SW480 (cell line): ENCODE results near the gene ACTMAP.
"Not testable (repeated sequence)": the region's sequence is repeated elsewhere in the genome, so short reads cannot be mapped to it uniquely, and the experiment has no call there.

ENCODE experiments used
- DNase-seq: peaks from one replicate; pipeline ENCODE4 v3.0.0-alpha.2; 2016; ENCODE audit warnings: low spot score

ACTMAP gene, protein sequence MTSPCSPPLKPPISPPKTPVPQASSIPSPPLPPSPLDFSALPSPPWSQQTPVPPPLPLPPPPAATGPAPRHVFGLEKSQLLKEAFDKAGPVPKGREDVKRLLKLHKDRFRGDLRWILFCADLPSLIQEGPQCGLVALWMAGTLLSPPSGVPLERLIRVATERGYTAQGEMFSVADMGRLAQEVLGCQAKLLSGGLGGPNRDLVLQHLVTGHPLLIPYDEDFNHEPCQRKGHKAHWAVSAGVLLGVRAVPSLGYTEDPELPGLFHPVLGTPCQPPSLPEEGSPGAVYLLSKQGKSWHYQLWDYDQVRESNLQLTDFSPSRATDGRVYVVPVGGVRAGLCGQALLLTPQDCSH

DNA sequence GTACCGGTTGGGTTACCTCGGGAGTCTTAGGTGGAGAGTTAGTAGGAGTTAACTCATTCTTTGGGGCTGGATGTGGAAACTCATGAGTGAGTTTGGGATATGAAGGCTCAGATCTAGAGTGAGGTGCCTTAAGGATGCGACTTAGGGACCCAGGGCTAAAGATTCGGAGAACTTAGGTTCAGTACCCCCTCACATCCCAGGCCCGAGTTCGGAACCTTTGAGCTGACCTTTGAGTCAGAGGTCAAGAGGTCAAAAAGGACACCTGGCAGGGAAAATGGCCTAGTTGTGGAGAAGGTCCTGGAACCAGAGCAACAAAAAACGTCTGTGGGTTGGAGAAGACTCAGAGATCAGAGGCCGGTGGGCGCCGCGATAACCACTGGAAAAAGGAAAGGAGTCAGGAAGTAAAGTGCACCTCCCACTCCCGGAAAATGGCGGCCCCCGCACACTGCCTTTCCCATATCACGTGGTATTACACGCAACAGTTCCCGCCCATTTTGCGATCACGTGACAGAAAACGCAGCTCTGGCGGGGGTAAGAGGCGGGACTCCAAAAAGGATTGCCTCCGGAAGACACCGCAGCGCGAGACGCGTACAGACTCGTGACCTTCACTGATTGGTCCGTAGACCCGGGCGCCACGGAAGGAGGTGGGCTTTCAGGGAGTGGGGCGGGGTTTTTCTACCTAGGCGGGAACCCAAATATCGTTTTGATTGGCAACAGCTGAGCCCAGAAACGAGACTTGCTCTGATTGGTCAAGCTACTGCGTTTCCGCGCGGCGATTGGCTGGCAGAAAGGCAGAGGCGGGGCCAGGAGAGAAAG is at the start of gene ACTMAP:
Gene ACTMAP, minus strand, starts transcription at position 420 of the 816 bp plus-strand sequence. CDS start 674 bp downstream, outside the sequence.
- peak; percentile 100 for DNase-seq

DNA sequence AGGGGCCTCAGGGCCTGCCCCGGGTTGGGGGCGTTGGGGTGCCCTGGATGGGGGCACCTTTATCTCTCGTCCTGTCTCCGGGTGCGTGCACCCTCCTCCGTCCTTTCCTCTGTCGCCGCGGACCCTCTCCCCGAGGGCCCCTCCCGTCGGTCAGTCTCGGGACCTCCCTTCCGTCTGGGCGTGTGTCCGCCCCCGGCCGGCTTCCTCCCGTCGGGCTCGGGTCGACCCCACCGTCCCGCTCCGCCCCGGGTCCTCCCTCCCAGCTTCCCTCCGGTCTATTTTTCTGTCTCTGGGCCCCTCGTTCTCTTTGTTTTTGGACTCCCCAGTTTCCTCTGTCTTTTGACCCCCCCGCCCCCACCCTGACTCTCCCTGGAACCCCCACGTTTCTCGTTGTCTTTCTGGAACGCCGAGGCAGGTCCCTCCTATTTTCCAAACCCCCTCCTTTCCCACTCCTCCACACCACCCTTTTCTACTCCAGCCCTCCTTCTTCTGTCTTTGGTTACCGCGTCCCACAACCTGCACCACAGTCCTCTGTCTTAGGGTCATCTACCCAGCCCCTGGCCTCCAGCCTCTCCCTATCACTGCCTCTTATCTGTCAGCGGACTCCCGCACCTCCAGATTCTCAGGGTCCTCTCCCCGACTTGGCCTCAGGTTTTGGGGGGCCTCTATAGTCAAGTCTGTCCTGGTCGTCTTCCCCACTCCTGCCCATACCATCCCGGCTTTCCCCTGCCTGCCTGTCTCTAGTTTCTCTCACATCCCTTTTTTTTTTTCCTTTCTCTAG is 49.5 kb upstream of the ACTMAP start:
- DNase-seq, result no peak

DNA sequence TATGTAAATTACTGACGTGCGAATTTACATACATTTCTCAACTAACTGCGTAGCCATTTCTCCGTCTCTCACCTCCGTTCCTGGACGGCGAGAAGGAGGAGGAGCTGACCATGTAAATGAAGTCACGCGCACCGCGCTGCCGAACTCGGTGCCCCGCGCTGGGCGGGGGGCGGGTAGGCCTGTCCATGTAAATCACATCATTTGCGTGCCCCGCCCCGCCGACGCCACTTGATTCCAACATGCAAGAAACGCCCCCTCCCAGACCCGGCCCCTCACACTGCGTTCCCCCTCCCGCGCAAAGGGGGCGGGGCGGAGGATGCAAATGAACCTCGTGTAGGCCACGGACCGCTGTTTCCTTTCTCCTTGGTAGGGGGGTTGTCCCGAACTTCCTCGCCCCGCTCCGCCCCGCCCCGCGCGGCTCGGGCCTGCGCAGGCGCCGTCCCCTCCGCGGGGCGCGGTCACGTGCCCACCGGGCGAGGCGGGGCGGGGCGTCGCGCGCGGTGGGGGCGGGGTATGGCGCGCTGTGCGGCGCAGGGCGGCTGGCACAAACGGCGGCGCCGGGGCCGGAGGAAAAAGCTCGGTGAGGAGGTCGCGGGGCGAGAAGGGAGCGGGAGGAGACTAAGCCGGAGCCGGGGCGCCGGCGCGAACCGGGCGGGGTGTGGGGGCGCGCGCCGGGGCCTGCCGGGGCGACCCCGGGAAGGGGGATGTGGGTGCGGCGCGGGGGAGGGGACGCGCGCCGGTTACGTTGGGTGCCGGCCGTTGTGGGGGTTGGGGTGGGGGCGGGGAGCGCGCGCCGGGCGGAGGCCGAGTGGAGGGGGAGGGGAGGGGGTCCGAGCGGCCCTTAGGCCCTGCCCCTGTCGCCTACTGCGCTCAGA is 48.6 kb upstream of the ACTMAP start, which contains the start of gene EGLN2:
Gene EGLN2, plus strand, starts transcription at position 509 of the 875 bp plus-strand sequence. CDS start 1,382 bp downstream, outside the sequence.
- DNase-seq, result peak; percentile 100

DNA sequence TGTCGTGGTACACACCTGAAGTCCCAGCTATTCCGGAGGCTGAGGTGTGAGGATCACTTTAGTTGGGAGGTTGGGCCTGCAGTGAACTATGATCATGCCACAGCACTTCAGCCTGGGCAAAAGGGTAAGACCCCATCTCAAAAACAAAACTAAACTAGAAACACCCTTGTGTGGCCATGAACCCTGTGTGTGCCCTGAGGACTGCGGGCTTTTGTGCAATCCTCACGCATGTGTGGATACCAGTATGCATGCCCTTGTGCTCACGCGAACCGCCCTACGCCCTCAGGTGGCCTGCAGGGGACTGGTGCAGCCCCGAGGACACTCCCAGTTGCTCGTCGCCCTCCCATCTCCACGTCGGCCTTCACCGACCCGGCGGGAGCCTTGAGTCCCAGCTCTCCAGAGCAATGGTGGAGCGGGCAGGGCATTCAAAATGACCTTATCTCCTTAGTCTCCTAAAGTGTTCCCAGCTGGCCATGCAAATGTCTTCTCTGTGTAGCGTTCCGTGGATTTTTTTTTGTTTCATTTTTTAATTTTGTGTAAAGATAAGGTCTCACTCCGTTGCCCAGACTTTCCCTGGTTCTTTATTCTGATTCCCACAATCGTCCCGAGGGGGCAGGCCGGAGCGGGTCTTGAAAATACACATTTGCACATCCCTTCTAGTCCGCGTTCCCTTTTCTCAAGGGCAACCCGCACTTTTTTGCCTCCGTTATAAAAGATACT is 47.8 kb upstream of the ACTMAP start:
- DNase-seq, result peak; percentile 94

DNA sequence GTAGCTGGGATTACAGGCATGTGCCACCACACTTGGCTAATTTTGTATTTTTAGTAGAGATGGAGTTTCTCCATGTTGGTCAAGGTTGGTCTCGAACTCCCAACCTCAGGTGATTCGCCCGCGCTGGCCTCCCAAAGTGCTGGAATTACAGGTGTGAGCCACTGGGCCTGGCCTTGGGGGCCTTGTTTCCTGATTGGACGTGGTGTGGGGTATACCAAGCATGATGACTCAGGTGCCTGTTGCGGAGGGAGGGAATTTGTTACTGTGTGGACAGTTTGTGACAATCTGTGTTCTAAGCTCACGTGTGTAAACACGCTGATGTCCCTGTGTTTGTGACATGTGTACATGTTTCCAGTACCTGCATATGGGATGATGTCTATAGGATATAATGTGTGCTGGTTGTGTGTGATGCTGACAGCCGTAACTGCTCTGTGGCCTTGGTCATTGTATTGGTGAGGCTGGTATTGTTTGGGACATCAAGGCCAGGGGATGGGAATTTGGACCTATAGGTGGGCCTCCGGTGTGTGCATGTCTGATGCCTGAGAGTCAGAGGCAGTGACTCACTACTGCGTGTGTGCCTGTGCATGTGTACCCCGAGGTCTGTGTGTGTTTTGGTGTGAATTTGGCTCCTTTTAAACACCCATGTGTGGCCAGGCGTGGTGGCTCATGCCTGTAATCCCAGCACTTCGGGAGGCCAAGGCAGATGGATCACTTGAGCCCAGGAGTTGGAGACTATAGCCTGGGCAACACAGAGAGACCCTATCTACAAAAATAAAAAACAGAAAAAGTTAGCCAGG is 47.1 kb upstream of the ACTMAP start:
- DNase-seq, result no peak

DNA sequence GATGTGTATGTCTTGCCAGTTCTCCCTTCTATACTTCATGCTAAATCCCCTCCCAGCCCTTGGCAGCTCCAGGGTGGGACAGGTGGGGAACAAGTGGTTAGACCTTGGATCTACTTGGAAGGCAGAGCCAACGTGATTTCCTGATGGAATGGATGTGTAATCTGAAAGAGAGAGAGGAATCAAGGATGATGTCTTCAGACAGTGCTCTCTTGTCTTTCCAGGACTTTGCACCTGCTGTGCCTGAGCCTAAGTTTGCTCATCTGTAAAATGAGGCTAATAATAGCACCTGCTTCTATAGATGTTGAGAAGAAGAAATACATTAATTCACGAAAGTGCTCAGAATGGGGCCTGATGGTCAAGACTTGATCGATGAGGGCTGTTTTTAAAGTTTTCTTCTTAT is 41.7 kb upstream of the ACTMAP start:
- no peak for DNase-seq

DNA sequence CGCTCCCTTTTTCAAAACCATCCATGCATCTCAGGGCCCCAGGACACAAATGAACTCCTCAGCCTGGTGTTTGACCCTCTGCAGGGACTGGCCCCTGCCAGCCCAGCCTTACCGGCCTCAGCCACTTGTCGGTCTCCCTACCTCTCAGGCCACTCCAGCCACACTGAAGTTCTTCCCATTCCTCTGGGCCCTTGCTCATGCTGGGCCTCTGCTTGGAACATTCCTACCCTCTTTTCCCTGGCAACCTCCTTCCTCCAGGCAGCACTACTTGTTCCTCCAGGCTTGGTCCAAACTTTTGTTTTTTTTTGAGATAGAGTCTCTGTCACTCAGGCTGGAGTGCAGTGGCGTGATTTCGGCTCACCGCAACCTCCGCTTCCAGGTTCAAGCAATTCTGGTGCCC is 41.1 kb upstream of the ACTMAP start:
- DNase-seq, result no peak

DNA sequence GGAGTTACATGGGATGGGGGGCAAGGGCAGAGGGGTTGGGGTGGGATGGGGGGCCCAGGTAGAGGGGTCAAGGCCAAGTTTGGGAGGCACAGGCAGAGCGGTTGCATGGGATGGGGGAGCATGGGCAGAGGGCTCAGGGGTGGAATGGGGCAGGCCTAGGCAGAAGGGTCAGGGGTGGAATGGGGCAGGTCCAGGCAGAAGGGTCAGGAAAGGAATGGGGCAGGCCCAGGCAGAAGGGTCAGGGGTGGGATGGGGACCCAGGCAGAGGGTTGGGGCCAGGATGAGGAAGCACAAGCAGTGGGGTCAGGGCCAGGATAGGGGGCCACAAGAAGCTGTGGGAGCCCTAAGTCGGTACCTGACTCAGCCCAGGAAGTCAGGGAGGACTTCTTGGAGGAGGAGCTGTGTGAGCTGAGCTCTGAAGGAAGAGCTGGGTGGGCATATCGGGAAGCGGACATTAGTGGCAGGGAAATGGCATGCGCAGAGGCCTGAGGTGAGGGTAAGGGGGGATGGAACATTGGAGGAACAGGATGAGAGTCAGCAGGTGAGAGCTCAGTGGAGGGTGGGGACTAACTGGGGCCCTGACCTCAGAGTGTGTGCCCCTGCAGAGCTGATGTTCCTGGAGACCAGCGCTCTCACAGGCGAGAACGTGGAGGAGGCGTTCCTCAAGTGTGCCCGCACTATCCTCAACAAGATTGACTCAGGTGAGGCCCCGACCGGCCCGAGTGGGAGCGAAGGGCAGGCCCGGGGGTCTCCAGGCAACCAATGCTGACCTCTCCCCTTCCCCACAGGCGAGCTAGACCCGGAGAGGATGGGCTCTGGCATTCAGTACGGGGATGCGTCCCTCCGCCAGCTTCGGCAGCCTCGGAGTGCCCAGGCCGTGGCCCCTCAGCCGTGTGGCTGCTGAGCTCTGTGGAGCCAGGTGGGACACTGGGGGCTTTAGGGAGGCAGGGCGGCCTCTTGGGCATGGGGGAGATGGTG is 36.1 kb upstream of the ACTMAP start:
- no peak for DNase-seq

DNA sequence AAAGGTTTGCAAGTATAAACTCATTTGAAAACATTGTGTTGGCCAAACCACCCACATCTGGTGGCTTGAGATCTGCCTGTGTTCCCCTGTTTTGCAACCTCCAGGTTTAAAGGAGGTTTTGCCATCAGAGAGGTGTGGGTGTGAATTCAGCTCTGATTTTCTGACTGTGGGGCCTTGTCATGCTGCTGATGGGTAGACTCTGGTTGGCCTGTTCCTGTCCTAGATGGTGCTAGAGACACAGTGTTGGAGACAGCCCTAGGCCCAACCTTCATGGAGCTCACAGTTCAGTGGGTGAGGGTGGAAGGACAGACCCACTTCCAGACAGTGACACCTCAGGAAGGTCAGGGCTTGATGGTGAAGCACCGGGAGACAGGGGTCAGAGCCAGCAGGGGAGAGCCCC is 35.2 kb upstream of the ACTMAP start:
- no peak for DNase-seq

DNA sequence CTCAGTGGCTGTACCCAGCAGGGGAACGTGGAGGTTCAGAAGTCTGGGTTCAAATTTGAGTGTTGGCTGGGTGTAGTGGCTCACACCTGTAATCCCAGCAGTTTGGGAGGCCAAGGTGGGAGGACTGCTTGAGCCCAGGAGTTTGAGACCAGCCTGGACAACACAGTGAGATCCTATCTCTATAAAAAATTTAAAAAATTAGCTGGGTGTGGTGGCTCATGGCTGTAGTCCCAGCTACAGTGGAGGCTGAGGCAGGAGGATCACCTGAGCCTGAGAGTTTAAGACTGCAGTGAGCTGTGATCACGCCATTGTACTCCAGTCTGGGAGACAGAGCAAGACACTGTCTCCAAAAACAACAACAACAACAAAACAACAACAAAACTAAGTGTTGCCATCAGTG is 33.9 kb upstream of the ACTMAP start:
- not testable (repeated sequence) for DNase-seq

DNA sequence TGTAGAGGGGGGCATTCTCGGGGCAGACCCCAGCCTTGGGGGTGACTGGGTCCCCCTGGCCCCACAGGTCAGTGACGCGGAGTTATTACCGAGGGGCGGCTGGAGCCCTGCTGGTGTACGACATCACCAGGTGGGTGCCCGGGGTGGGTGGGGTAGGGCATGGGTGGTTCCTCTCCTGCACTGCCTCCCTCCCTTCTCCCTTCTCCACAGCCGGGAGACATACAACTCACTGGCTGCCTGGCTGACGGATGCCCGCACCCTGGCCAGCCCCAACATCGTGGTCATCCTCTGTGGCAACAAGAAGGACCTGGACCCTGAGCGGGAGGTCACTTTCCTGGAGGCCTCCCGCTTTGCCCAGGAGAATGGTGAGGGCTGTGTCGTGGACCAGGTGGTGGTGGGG is 33.4 kb upstream of the ACTMAP start:
- no peak for DNase-seq

DNA sequence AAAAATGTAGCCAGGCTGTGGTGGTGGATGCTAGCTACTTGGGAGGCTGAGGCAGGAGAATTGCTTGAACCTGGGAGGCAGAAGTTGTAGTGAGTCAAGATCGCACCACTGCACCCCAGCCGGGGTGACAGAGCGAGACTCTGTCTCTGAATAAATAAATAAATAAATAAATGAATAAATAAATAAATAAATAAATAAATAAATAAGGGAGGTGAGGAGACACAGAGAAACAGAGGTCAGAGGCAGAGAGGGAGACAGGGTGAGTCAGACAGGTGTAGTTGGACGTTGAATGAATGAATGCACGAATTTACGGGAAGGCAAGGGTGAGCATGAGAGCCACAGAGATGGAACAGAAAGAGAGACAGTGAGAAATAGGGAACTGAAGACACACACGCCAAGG is 30.9 kb upstream of the ACTMAP start:
- no peak for DNase-seq

DNA sequence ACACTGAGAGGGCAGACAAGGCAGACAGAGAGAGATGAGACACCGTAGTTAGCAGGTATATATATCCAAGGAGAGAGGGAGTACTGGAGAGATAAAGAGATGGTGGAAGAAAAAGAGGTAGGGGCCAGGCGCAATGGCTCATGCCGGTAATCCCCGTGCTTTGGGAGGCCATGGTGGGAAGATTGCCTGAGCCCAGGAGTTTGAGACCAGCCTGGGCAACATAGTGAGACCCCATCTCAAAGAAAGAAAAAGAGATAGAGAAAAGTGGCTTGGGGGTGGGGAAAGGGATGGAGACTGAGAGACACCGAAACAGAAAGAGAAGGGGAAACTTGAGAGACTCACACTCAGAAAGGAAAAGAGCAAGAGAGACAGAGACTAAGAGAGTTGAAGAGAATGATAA is 30.3 kb upstream of the ACTMAP start:
- no peak for DNase-seq

DNA sequence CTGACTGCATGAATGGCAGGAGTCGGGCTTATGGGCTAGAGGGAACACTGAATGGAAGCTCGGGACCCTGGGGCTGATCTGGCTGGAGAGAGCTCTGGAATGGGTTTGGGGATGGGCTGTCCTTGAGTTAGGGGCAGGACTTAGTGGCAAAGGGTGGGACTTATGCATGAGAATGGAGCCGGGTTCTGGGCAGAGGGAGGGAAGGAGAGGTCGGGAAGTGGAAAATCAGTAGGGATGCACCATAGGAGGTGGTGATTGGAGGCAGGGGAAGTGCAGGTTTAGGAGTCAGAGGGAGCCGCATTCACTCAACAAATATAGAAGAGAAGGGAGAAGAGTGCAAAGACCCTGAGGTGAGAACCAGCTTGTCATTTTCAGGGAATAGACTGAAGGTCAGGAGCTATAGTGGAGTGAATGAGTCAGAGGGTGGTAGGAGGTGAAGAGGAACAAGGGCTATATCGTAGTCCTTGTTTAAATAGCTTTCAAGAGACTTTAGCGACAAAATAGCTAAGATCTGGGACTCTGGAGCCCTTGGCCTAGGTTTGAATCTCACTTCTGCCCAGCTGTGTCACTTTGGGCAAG is 28.5 kb upstream of the ACTMAP start:
- peak; percentile 50 for DNase-seq

DNA sequence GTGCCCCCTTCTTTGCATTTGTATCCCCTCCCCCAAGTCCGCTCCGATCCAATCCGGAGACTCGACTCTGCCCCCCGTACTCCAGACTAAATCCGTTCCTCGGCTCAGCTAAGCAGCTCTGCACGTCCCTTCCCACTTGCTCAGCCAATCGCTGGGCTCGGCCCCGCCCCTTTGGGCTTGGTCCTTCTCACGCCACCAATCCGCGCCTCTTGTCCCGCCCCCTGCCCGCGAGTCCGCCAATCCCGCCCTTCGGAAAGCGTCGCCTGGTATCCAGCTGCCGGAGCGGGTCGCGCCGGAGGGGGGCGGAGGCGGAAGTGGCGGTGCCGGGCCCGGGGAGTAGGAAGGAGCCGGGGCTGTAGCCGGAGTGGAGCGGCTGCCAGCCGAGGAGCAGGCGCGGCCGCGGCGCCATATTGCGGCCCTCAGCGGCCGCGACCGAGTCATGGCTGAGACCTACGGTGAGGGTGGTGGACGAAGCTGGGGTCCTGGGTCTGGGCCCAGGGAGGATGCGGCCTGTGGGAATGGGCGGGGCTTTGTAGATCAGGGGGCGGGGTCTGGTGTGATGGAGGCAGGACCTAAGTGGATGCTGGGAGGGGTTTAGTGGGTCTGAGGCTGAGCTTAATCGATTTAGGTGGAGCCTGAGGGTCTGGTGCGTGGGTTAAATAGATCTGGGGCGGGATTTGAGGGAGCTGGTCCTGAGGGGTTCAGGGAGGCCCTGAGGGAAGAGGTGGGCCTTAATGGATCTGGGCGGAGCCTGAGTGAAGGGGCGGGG is 27.8 kb upstream of the ACTMAP start, which contains the start of gene RAB4B:
Gene RAB4B, plus strand, starts transcription at position 311 of the 769 bp plus-strand sequence. Its CDS starts 129 bp downstream, at position 440.
- peak; percentile 100 for DNase-seq

DNA sequence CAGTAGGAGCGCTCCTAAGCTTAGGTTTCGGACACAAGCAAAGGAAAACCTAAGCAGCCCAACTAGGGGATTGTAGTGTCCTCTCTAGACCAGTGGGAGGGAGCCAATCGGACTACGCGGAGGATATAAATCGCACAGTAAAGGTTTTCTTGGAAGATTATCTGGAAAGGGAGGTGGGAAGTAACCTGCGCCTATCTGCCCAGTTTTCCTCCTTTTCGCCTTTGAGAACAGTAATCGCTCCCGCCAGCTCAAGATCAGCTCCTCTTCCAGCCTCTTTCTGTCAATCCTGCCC is 27.3 kb upstream of the ACTMAP start:
- no peak for DNase-seq

DNA sequence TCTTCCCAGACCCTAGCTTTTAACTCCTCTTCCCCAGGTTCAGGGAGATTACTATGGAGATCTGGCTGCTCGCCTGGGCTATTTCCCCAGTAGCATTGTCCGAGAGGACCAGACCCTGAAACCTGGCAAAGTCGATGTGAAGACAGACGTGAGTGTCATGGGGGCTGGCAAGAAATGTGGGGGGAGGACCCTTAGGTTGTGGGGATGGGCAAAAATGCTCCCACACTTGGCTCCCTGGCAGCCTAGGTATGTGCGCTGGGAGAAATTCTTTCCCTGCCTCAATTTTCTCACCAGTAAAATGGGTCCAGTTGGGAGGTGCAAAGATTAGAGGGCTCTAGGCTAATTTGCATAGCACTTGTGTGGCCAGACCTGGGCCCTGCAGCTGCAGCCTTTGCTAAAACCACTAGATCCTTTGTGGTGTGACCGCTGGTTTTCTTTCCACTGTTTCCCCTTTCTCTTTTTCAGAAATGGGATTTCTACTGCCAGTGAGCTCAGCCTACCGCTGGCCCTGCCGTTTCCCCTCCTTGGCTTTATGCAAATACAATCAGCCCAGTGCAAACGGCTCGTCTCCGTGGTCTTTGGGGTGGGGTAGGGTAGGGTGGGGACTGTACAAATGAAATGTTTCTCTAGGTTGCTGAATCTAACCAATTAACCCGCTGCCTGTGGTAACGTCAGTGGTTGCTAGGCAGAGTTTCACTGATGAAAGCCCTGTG is 26.8 kb upstream of the ACTMAP start:
- DNase-seq, result peak; percentile 98
